Liver (tissue), 9 donors: ENCODE results near the gene PPP1R14C. TPM values are rescaled to one million over a fixed set of nuclear protein-coding genes. Genes with fewer than 3 reads are reported as not detected.

Source experiments
- DNase-seq: peaks from one replicate; pipeline ENCODE4 v3.0.0-alpha.2; 2017; ENCODE audit warnings: low spot score
- H3K27ac ChIP-seq, 2 donors: one replicate each; pipeline ENCODE4 v1.7.0; 2013; ENCODE audit warnings: inconsistent platforms in 2 of 2, low read length in 2 of 2, control low read depth in 1 of 2, low read depth in 1 of 2, mild to moderate bottlenecking in 1 of 2
- H3K27me3 ChIP-seq, 4 donors: one replicate each; pipeline versions ENCODE4 v1.6.1 to v1.7.0; 2013; ENCODE audit warnings: low read length in 3 of 4, inconsistent platforms in 1 of 4, mild to moderate bottlenecking in 1 of 4, moderate library complexity in 1 of 4; ENCODE audit not compliant: control insufficient read depth in 4 of 4, insufficient read depth in 4 of 4
- H3K36me3 ChIP-seq, 4 donors: one replicate each; pipeline versions ENCODE4 v1.6.1 to v1.7.0; 2013; ENCODE audit warnings: low read length in 3 of 4, mild to moderate bottlenecking in 3 of 4, low read depth in 1 of 4, moderate library complexity in 1 of 4; ENCODE audit not compliant: control insufficient read depth in 4 of 4, insufficient read depth in 3 of 4
- H3K4me1 ChIP-seq, 4 donors: one replicate each; pipeline versions ENCODE4 v1.6.1 to v1.7.0; 2013; ENCODE audit warnings: low read length in 3 of 4, mild to moderate bottlenecking in 3 of 4, moderate library complexity in 1 of 4; ENCODE audit not compliant: control insufficient read depth in 4 of 4, insufficient read depth in 4 of 4
- H3K4me3 ChIP-seq, 3 donors: one replicate each; pipeline versions ENCODE4 v1.6.1 to v1.7.0; 2013; ENCODE audit warnings: low read length in 3 of 3, control low read depth in 1 of 3, low read depth in 1 of 3, mild to moderate bottlenecking in 1 of 3
- H3K9ac ChIP-seq, 2 donors: one replicate each; pipeline ENCODE4 v1.7.0; 2013; ENCODE audit warnings: low read length in 2 of 2, mild to moderate bottlenecking in 2 of 2, moderate library complexity in 2 of 2, control low read depth in 1 of 2, low read depth in 1 of 2
- H3K9me3 ChIP-seq, 4 donors: one replicate each; pipeline versions ENCODE4 v1.6.1 to v1.7.0; 2013; ENCODE audit warnings: low read length in 3 of 4; ENCODE audit not compliant: control insufficient read depth in 4 of 4
- EGR1 ChIP-seq, 2 donors: IDR thresholded peaks; 2 replicates each; pipeline ENCODE4 v1.6.1; 2016 to 2018; ENCODE audit warnings: antibody characterized with exemption in 2 of 2, low read depth in 2 of 2
- FOXA1 ChIP-seq: IDR thresholded peaks from 2 replicates; pipeline ENCODE4 v1.6.1; 2016; ENCODE audit warnings: antibody characterized with exemption
- FOXA2 ChIP-seq: IDR thresholded peaks from 2 replicates; pipeline ENCODE4 v1.6.1; 2016; ENCODE audit warnings: antibody characterized with exemption
- GABPA ChIP-seq, 2 donors: IDR thresholded peaks in 1 of 2; conservative IDR thresholded peaks in 1 of 2; 2 replicates each; pipeline ENCODE4 v1.6.1; 2016; ENCODE audit warnings: antibody characterized with exemption in 2 of 2, mild to moderate bottlenecking in 1 of 2, moderate library complexity in 1 of 2
- HNF4A ChIP-seq, 2 donors: conservative IDR thresholded peaks; 2 replicates each; pipeline ENCODE4 v1.6.1; 2016; ENCODE audit warnings: antibody characterized with exemption in 2 of 2, mild to moderate bottlenecking in 2 of 2
- HNF4G ChIP-seq: IDR thresholded peaks from 2 replicates; pipeline ENCODE4 v1.6.1; 2016; ENCODE audit warnings: antibody characterized with exemption
- JUND ChIP-seq, 2 donors: IDR thresholded peaks; 2 replicates each; pipeline ENCODE4 v1.6.1; 2016; ENCODE audit warnings: antibody characterized with exemption in 2 of 2
- NR2F2 ChIP-seq: IDR thresholded peaks from 2 replicates; pipeline ENCODE4 v1.6.1; 2016; ENCODE audit warnings: antibody characterized with exemption
- RAD21 ChIP-seq, 2 donors: IDR thresholded peaks; 2 replicates each; pipeline ENCODE4 v1.6.1; 2016; ENCODE audit warnings: antibody characterized with exemption in 2 of 2, mild to moderate bottlenecking in 2 of 2
- RXRA ChIP-seq, 2 donors: IDR thresholded peaks; 2 replicates each; pipeline ENCODE4 v1.6.1; 2017 to 2018; ENCODE audit warnings: antibody characterized with exemption in 2 of 2, mild to moderate bottlenecking in 1 of 2
- SP1 ChIP-seq: IDR thresholded peaks from 2 replicates; pipeline ENCODE4 v1.6.1; 2018; ENCODE audit warnings: antibody characterized with exemption, mild to moderate bottlenecking
- TAF1 ChIP-seq: conservative IDR thresholded peaks from 2 replicates; pipeline ENCODE4 v1.6.1; 2016; ENCODE audit warnings: antibody characterized with exemption, mild to moderate bottlenecking
- YY1 ChIP-seq: IDR thresholded peaks from 2 replicates; pipeline ENCODE4 v1.6.1; 2016; ENCODE audit warnings: antibody characterized with exemption, mild to moderate bottlenecking
- WGBS: extraction: QIAGEN DNeasy Blood & Tissue Kit; methylation state at CpG from one replicate; pipeline ENCODE4 v1.1.7; 2013; 5-methylcytosine and 5-hydroxymethylcytosine counted together
- polyA plus RNA-seq, 2 donors: library from polyadenylated mRNA; stranded (reverse) in 1 of 2; unstranded in 1 of 2; fragments of 200-250 nt in 1 of 2; fragments of >200 nt in 1 of 2; fragmentation: Nextera tagmentation in 1 of 2; extraction: Ambion mirVana in 1 of 2; gene quantifications; one replicate each; pipeline versions ENCODE4 v1.2.1 to v1.2.3, GENCODE V29; 2013 to 2015
- total RNA-seq, 2 donors: library from RNA; depleted of rRNA; stranded (reverse); fragments of >200 nt; gene quantifications; one replicate each; pipeline ENCODE4 v1.2.3, GENCODE V29; 2014
- TF ChIP-seq, protein P1 (sequence below): IDR thresholded peaks from 2 replicates; pipeline ENCODE4 v1.6.1; 2016; ENCODE audit warnings: antibody characterized with exemption
- TF ChIP-seq, protein P2 (sequence below): IDR thresholded peaks from 2 replicates; pipeline ENCODE4 v1.6.1; 2016; ENCODE audit warnings: antibody characterized with exemption
- TF ChIP-seq, protein P3 (sequence below): fragments of 150-350 bp; IDR thresholded peaks from 2 replicates; pipeline ENCODE4 v1.5.1; 2017; ENCODE audit warnings: improper control_type of control experiment, low read depth, low read length; ENCODE audit not compliant: missing input control
- TF ChIP-seq, protein P4 (sequence below): IDR thresholded peaks from 2 replicates; pipeline ENCODE4 v1.6.1; 2016; ENCODE audit warnings: antibody characterized with exemption, mild to moderate bottlenecking
- donor health status: healthy.
- donor health status: healthy.
- donor health status: healthy.
- donor health status: healthy.
- donor health status: healthy.

PPP1R14C gene
- total and polyA plus RNA-seq, 4 donors: 0.05 TPM; not detected in 3

DNA sequence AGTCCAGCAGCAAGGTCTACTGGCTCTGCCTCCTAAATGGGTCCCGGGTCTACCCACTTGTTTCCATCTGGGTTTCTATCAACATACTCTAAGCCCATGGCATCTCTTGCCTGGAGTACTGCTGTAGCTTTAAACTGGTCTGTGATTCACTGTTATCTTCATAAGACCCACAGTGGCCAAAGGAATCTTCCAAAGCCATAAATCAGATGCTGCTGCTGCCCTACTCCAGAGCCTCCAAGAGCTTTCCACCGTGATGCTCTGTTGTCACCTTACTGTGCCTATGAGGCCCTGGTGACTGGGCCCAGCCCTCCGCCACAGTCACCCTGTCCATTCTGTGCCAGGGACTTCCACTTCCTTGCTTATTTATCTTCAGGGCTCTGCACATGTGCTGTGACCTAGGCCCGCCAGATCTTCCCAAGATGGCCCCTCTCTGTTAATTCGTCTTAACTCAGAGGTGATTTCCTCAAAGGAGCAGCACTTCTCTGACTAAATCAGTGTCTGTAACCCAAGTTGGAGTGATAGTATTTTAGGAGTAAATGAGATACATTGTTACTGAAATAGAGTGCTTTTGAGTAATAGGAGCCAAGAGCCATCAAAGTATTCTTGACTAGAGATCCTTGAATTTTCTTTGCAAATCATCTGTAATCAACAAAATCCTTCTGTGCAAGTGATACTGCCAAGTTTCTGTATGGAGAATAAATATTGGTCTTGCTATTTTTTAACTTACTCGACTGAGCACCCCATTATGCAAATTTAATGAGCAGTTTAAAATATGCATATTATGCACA is 102.5 kb downstream of the PPP1R14C start:
- WGBS: 90% methylated on average over 6 of the region's 6 CpGs

DNA sequence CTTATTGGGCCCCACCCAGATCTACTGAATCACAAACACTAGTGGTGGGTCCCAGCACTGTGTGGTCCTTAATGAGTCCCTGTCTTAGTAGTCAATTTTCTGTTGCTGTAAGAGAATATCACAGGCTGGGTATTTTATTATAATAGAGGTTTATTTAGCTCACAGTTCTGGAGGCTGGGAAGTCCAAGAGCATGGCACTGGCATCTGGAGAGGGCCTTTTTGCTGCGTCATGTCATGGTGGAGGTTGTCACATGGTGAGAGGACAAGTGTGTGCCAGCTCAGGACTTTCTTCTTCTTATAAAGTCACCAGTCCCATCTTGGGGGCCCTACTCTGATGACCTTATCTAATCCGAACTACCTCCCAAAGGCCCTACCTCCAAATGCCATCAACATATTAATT is 105.0 kb downstream of the PPP1R14C start:
- Histone ChIP-seq H3K9ac (no peak overlapping the region), H3K4me1 (no peaks in the 10 kb centered on the region), H3K9me3 (peaks cover 0 to 7% (median 3%) of the 10 kb centered on the region in 4 donors), H3K4me3 (no peak overlapping the region), H3K27me3 (no peaks in the 10 kb centered on the region), H3K36me3 (no peaks in the 10 kb centered on the region), H3K27ac (no peak overlapping the region)
- 98% methylated on average over 2 of the region's 2 CpGs for WGBS
- DNase-seq: no peak
- TF ChIP-seq, protein P1, sequence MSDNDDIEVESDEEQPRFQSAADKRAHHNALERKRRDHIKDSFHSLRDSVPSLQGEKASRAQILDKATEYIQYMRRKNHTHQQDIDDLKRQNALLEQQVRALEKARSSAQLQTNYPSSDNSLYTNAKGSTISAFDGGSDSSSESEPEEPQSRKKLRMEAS: no peak
- TF ChIP-seq HNF4G: no peak
- no peak for TF ChIP-seq TAF1
- TF ChIP-seq, protein P2, sequence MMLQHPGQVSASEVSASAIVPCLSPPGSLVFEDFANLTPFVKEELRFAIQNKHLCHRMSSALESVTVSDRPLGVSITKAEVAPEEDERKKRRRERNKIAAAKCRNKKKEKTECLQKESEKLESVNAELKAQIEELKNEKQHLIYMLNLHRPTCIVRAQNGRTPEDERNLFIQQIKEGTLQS: no peak
- TF ChIP-seq EGR1 (IDR thresholded peaks at IDR 0.05; ENCODE audit: low read depth in 2 of 2): no peak
- no peak for TF ChIP-seq JUND (IDR thresholded peaks at IDR 0.05)
- TF ChIP-seq FOXA2: no peak
- no peak for TF ChIP-seq YY1
- no peak for TF ChIP-seq HNF4A (conservative IDR thresholded peaks at IDR 0.05)
- no peak for TF ChIP-seq RAD21 (IDR thresholded peaks at IDR 0.05)
- TF ChIP-seq SP1: no peak
- no peak for TF ChIP-seq FOXA1
- TF ChIP-seq, protein P3, sequence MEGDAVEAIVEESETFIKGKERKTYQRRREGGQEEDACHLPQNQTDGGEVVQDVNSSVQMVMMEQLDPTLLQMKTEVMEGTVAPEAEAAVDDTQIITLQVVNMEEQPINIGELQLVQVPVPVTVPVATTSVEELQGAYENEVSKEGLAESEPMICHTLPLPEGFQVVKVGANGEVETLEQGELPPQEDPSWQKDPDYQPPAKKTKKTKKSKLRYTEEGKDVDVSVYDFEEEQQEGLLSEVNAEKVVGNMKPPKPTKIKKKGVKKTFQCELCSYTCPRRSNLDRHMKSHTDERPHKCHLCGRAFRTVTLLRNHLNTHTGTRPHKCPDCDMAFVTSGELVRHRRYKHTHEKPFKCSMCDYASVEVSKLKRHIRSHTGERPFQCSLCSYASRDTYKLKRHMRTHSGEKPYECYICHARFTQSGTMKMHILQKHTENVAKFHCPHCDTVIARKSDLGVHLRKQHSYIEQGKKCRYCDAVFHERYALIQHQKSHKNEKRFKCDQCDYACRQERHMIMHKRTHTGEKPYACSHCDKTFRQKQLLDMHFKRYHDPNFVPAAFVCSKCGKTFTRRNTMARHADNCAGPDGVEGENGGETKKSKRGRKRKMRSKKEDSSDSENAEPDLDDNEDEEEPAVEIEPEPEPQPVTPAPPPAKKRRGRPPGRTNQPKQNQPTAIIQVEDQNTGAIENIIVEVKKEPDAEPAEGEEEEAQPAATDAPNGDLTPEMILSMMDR: no peak

More for the DNA sequence above, 102.5 kb downstream of the PPP1R14C start:
- Histone ChIP-seq H3K27ac (no peak overlapping the region), H3K36me3 (no peaks in the 10 kb centered on the region), H3K4me1 (no peaks in the 10 kb centered on the region), H3K9ac (no peak overlapping the region), H3K9me3 (peaks cover 0 to 7% (median 3%) of the 10 kb centered on the region in 4 donors), H3K4me3 (no peak overlapping the region), H3K27me3 (no peaks in the 10 kb centered on the region)
- TF ChIP-seq HNF4A (conservative IDR thresholded peaks at IDR 0.05) (no peak), YY1 (no peak), FOXA1 (no peak), HNF4G (no peak), RXRA (IDR thresholded peaks at IDR 0.05) (no peak), JUND (IDR thresholded peaks at IDR 0.05) (no peak), FOXA2 (no peak), NR2F2 (no peak), GABPA (IDR thresholded peaks at IDR 0.05 in 1 of 2, conservative IDR thresholded peaks at IDR 0.05 in 1 of 2) (no peak), EGR1 (IDR thresholded peaks at IDR 0.05; ENCODE audit: low read depth in 2 of 2) (no peak), SP1 (no peak), RAD21 (IDR thresholded peaks at IDR 0.05) (no peak), TAF1 (no peak)
- TF ChIP-seq, protein P3: no peak
- TF ChIP-seq, protein P4, sequence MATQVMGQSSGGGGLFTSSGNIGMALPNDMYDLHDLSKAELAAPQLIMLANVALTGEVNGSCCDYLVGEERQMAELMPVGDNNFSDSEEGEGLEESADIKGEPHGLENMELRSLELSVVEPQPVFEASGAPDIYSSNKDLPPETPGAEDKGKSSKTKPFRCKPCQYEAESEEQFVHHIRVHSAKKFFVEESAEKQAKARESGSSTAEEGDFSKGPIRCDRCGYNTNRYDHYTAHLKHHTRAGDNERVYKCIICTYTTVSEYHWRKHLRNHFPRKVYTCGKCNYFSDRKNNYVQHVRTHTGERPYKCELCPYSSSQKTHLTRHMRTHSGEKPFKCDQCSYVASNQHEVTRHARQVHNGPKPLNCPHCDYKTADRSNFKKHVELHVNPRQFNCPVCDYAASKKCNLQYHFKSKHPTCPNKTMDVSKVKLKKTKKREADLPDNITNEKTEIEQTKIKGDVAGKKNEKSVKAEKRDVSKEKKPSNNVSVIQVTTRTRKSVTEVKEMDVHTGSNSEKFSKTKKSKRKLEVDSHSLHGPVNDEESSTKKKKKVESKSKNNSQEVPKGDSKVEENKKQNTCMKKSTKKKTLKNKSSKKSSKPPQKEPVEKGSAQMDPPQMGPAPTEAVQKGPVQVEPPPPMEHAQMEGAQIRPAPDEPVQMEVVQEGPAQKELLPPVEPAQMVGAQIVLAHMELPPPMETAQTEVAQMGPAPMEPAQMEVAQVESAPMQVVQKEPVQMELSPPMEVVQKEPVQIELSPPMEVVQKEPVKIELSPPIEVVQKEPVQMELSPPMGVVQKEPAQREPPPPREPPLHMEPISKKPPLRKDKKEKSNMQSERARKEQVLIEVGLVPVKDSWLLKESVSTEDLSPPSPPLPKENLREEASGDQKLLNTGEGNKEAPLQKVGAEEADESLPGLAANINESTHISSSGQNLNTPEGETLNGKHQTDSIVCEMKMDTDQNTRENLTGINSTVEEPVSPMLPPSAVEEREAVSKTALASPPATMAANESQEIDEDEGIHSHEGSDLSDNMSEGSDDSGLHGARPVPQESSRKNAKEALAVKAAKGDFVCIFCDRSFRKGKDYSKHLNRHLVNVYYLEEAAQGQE: no peak
- TF ChIP-seq, protein P1: no peak
- TF ChIP-seq, protein P2: no peak
- no peak for DNase-seq
